HepG2 (cell line): ENCODE results near the gene WASHC3. TPM values are rescaled to one million over a fixed set of nuclear protein-coding genes. Genes with fewer than 3 reads are reported as not detected.

Experiments
- HCFC1 ChIP-seq: fragments of 150-350 bp; IDR thresholded peaks from 2 replicates; pipeline ENCODE4 v1.6.1; 2014; ENCODE audit warnings: low read depth, low read length
- KAT8 ChIP-seq: IDR thresholded peaks from 2 replicates; pipeline ENCODE4 v1.6.1; 2016; ENCODE audit warnings: missing genetic modification reagents, missing compliant biosample characterization
- MTA1 ChIP-seq: sonication (generic); formaldehyde crosslinking; IDR thresholded peaks from 2 replicates; pipeline ENCODE4 v1.4.0; 2020; ENCODE audit warnings: missing genetic modification reagents, mild to moderate bottlenecking, borderline replicate concordance
- POLR2A ChIP-seq, 2 experiments: IDR thresholded peaks; 2 replicates each; pipeline ENCODE4 v1.6.1; 2011; ENCODE audit warnings: low read depth in 2 of 2, low read length in 2 of 2, mild to moderate bottlenecking in 1 of 2, moderate library complexity in 1 of 2; ENCODE audit not compliant: insufficient read depth in 1 of 2
- TOPORS ChIP-seq: sonication (generic); formaldehyde crosslinking; IDR thresholded peaks from 2 replicates; pipeline ENCODE4 v1.8.0; 2023; ENCODE audit warnings: mild to moderate bottlenecking, missing genetic modification reagents
- YY1 ChIP-seq: IDR thresholded peaks from 2 replicates; pipeline ENCODE4 v1.6.1; 2011; ENCODE audit warnings: low read length, low read depth, moderate library complexity, mild to moderate bottlenecking; ENCODE audit not compliant: insufficient read depth, insufficient replicate concordance
- ZBTB7B ChIP-seq: sonication (generic); formaldehyde crosslinking; IDR thresholded peaks from 2 replicates; pipeline ENCODE4 v1.4.0; 2020; ENCODE audit warnings: missing genetic modification reagents
- ZNF143 ChIP-seq: sonication (generic); formaldehyde crosslinking; IDR thresholded peaks from 2 replicates; pipeline ENCODE4 v1.4.0; 2020; ENCODE audit warnings: missing genetic modification reagents
- ZNF510 ChIP-seq: sonication (generic); formaldehyde crosslinking; IDR thresholded peaks from 2 replicates; pipeline ENCODE4 v1.4.0; 2020; ENCODE audit warnings: low read depth, mild to moderate bottlenecking, missing genetic modification reagents
- ZNF562 ChIP-seq: sonication (generic); formaldehyde crosslinking; IDR thresholded peaks from 2 replicates; pipeline ENCODE4 v1.8.0; 2022; ENCODE audit warnings: missing genetic modification reagents, borderline replicate concordance
- polyA plus RNA-seq, 8 experiments: library from polyadenylated mRNA; depleted of rRNA in 3 of 8; stranded (reverse) in 7 of 8; unstranded in 1 of 8; fragments of >200 nt; fragmentation: Illumina TruSeq in 4 of 8; extraction: Trizol in 4 of 8; gene quantifications; 2 replicates each; pipeline versions ENCODE4 v1.2.1 to v1.2.3, GENCODE V29; 2011 to 2016; ENCODE audit warnings: low read depth in 4 of 8, missing spikeins in 1 of 8, mixed read lengths in 1 of 8; ENCODE audit not compliant: insufficient read depth in 1 of 8
- total RNA-seq, 5 experiments: library from RNA; depleted of rRNA; stranded (reverse); fragments of >200 nt; fragmentation: Illumina TruSeq; extraction: Trizol; gene quantifications; 2 replicates each; pipeline ENCODE4 v1.2.3, GENCODE V29; 2016; ENCODE audit warnings: low read depth in 1 of 5
- TF ChIP-seq, protein P1 (sequence below): sonication (generic); formaldehyde crosslinking; IDR thresholded peaks from 2 replicates; pipeline ENCODE4 v1.4.0; 2020; ENCODE audit warnings: missing genetic modification reagents
- TF ChIP-seq, protein P2 (sequence below): sonication (generic); formaldehyde crosslinking; IDR thresholded peaks from 2 replicates; pipeline ENCODE4 v1.4.0; 2020; ENCODE audit warnings: missing genetic modification reagents
- TF ChIP-seq, protein P3 (sequence below): sonication (generic); formaldehyde crosslinking; IDR thresholded peaks from 2 replicates; pipeline ENCODE4 v1.9.0; 2022; ENCODE audit warnings: missing genetic modification reagents, mild to moderate bottlenecking, borderline replicate concordance
- TF ChIP-seq, protein P4 (sequence below): sonication (generic); formaldehyde crosslinking; IDR thresholded peaks from 2 replicates; pipeline ENCODE4 v1.8.1; 2023; ENCODE audit warnings: missing genetic modification reagents, mild to moderate bottlenecking, borderline replicate concordance
- TF ChIP-seq, protein P5 (sequence below): sonication (generic); formaldehyde crosslinking; IDR thresholded peaks from 2 replicates; pipeline ENCODE4 v1.5.0; 2020; ENCODE audit warnings: missing genetic modification reagents

The WASHC3 gene
- total and polyA plus RNA-seq, 2 of the 13 experiments (the other 11 are each of a cell fraction or from before 2014, with no cell fraction given), result 32.7 to 47.3 TPM

DNA sequence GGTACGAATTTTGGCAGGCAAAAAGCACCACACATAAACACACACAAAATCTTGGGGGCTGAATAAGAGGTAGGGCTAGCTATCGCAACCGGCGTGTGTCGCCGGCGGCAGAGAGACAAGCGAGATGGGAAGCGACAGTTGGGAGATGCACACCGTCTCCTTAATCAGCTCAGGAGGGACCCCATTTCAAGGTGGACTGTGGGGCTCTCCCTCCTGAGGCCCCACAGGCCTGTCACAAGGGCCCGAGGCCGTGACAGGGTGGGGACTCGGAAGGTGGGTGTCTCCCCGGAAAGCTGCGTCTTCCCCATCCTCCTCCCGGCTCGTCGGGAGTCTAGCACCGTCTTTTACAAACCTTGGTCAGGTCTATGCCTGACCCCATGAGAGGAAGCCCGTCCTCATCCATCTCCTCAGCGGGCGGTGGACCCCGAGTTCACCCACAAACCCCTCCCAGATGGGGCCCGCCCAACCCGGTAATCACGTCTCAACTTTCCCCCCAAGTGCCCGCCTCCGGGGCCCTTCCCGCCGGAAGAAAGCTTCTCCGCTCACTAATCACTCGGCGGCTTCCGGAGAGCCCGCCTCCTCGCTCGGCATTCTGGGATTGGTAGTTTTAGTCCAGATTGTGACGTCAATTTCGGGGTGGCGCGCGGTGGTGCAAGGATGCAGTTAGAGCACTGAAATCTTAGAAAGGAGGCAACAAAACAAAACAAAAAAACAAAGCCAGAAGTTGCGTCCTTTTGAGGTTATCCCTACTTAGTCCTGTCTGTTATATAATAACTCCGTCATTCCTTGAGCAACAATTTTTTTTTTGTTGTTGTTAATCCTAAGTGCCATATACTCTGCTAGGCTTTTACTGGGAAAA is at the start of gene WASHC3 (continued):
- TF ChIP-seq, protein P1, sequence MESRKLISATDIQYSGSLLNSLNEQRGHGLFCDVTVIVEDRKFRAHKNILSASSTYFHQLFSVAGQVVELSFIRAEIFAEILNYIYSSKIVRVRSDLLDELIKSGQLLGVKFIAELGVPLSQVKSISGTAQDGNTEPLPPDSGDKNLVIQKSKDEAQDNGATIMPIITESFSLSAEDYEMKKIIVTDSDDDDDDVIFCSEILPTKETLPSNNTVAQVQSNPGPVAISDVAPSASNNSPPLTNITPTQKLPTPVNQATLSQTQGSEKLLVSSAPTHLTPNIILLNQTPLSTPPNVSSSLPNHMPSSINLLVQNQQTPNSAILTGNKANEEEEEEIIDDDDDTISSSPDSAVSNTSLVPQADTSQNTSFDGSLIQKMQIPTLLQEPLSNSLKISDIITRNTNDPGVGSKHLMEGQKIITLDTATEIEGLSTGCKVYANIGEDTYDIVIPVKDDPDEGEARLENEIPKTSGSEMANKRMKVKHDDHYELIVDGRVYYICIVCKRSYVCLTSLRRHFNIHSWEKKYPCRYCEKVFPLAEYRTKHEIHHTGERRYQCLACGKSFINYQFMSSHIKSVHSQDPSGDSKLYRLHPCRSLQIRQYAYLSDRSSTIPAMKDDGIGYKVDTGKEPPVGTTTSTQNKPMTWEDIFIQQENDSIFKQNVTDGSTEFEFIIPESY (CRISPR knock-in tag), result no peak
- TF ChIP-seq ZBTB7B (CRISPR knock-in tag) (peak; percentile 44; the same call in 1 of the 2 replicates), ZNF562 (CRISPR knock-in tag) (no peak), HCFC1 (peak; percentile 88), ZNF143 (CRISPR knock-in tag) (peak; percentile 94), KAT8 (CRISPR knock-in tag) (peak; percentile 66), POLR2A (IDR thresholded peaks at IDR 0.05; ENCODE audit: insufficient read depth in 1 of 2, low read depth in 2 of 2, low read length in 2 of 2) (peak; percentile 60 to 81), YY1 (peak; percentile 61), MTA1 (CRISPR knock-in tag) (no peak), TOPORS (CRISPR knock-in tag) (no peak), ZNF510 (CRISPR knock-in tag) (no peak)
- TF ChIP-seq, protein P2, sequence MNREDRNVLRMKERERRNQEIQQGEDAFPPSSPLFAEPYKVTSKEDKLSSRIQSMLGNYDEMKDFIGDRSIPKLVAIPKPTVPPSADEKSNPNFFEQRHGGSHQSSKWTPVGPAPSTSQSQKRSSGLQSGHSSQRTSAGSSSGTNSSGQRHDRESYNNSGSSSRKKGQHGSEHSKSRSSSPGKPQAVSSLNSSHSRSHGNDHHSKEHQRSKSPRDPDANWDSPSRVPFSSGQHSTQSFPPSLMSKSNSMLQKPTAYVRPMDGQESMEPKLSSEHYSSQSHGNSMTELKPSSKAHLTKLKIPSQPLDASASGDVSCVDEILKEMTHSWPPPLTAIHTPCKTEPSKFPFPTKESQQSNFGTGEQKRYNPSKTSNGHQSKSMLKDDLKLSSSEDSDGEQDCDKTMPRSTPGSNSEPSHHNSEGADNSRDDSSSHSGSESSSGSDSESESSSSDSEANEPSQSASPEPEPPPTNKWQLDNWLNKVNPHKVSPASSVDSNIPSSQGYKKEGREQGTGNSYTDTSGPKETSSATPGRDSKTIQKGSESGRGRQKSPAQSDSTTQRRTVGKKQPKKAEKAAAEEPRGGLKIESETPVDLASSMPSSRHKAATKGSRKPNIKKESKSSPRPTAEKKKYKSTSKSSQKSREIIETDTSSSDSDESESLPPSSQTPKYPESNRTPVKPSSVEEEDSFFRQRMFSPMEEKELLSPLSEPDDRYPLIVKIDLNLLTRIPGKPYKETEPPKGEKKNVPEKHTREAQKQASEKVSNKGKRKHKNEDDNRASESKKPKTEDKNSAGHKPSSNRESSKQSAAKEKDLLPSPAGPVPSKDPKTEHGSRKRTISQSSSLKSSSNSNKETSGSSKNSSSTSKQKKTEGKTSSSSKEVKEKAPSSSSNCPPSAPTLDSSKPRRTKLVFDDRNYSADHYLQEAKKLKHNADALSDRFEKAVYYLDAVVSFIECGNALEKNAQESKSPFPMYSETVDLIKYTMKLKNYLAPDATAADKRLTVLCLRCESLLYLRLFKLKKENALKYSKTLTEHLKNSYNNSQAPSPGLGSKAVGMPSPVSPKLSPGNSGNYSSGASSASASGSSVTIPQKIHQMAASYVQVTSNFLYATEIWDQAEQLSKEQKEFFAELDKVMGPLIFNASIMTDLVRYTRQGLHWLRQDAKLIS (CRISPR knock-in tag), result no peak
- TF ChIP-seq, protein P3, sequence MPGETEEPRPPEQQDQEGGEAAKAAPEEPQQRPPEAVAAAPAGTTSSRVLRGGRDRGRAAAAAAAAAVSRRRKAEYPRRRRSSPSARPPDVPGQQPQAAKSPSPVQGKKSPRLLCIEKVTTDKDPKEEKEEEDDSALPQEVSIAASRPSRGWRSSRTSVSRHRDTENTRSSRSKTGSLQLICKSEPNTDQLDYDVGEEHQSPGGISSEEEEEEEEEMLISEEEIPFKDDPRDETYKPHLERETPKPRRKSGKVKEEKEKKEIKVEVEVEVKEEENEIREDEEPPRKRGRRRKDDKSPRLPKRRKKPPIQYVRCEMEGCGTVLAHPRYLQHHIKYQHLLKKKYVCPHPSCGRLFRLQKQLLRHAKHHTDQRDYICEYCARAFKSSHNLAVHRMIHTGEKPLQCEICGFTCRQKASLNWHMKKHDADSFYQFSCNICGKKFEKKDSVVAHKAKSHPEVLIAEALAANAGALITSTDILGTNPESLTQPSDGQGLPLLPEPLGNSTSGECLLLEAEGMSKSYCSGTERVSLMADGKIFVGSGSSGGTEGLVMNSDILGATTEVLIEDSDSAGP, result peak; percentile 40; the same call in 1 of the 2 replicates
- TF ChIP-seq, protein P4, sequence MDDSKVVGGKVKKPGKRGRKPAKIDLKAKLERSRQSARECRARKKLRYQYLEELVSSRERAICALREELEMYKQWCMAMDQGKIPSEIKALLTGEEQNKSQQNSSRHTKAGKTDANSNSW (CRISPR knock-in tag), result no peak
- TF ChIP-seq, protein P5, sequence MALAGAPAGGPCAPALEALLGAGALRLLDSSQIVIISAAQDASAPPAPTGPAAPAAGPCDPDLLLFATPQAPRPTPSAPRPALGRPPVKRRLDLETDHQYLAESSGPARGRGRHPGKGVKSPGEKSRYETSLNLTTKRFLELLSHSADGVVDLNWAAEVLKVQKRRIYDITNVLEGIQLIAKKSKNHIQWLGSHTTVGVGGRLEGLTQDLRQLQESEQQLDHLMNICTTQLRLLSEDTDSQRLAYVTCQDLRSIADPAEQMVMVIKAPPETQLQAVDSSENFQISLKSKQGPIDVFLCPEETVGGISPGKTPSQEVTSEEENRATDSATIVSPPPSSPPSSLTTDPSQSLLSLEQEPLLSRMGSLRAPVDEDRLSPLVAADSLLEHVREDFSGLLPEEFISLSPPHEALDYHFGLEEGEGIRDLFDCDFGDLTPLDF, result peak; percentile 80
